GM12878 (cell line): ENCODE measurements around the gene NAT10. TPM values are rescaled to one million over a fixed set of nuclear protein-coding genes. Genes with fewer than 3 reads are reported as not detected.
"Not testable (repeated sequence)": the region's sequence is repeated elsewhere in the genome, so short reads cannot be mapped to it uniquely, and the experiment has no call there.

Experiments
- ATAC-seq: fragments of 200-7000 bp; cut with Tn5 transposase; 3 replicates; pipeline ENCODE4 v1.9.1; 2020; ENCODE audit warnings: mild to moderate bottlenecking, moderate library complexity
- BruUV-seq: library from RNA; stranded (reverse); fragments of 400-500 nt; replicated peaks from 2 replicates; lab custom pipeline; 2021; lab: Mats Ljungman, UMichigan
- CTCF ChIA-PET: fragments of 300-600 bp; sonication (Branson Sonifier 250); formaldehyde crosslinking; extraction: SDS; loops from one replicate; lab custom pipeline; 2021; ENCODE audit warnings: inconsistent platforms; lab: Yijun Ruan, JAX
- POLR2A ChIA-PET: fragments of 350-600 bp; formaldehyde crosslinking; extraction: SDS; loops from one replicate; lab custom pipeline; 2021; ENCODE audit warnings: inconsistent platforms; lab: Charles Lee
- RAD21 ChIA-PET: fragments of 300-600 bp; sonication (Branson Sonifier 250); formaldehyde crosslinking; loops from one replicate; lab custom pipeline; 2023; ENCODE audit warnings: antibody characterized with exemption; ENCODE audit not compliant: unreplicated experiment; lab: Charles Lee
- SMC1A ChIA-PET: fragments of 300-600 bp; sonication (Branson Sonifier 250); formaldehyde crosslinking; loops from one replicate; lab custom pipeline; 2023; ENCODE audit not compliant: unreplicated experiment, uncharacterized antibody; lab: Charles Lee
- DNase-seq: peaks from one replicate; pipeline ENCODE4 v3.0.0-alpha.2; 2011; ENCODE audit warnings: low read depth, low spot score
- FAIRE-seq: peaks from 3 replicates; lab custom pipeline; 2011; peaks lifted over from hg19 to GRCh38; lab: Jason Lieb, UNC
- H2AFZ ChIP-seq: 2 replicates; pipeline ENCODE4 v1.6.0; 2011; ENCODE audit warnings: low read depth, low read length, control low read depth; ENCODE audit not compliant: control insufficient read depth
- H3K27ac ChIP-seq: 2 replicates; pipeline ENCODE4 v1.5.1; 2011; ENCODE audit warnings: control low read depth; ENCODE audit not compliant: control insufficient read depth, insufficient read depth
- H3K27me3 ChIP-seq, 2 experiments: replicated peaks in 1 of 2; 2 replicates each; pipeline versions ENCODE4 v1.6.0 to v1.6.1; 2011; ENCODE audit warnings: low read length in 1 of 2; ENCODE audit not compliant: control insufficient read depth in 2 of 2, insufficient read depth in 2 of 2
- H3K36me3 ChIP-seq, 2 experiments: 2 replicates each; pipeline ENCODE4 v1.5.1; 2011; ENCODE audit warnings: low read length in 1 of 2; ENCODE audit not compliant: control insufficient read depth in 2 of 2, insufficient read depth in 2 of 2
- H3K4me1 ChIP-seq: 2 replicates; pipeline ENCODE4 v1.6.1; 2011; ENCODE audit warnings: mild to moderate bottlenecking, low read length, moderate library complexity, mixed read lengths; ENCODE audit not compliant: control insufficient read depth, insufficient read depth
- H3K4me2 ChIP-seq: 2 replicates; pipeline ENCODE4 v1.6.0; 2011; ENCODE audit warnings: control low read depth; ENCODE audit not compliant: control insufficient read depth, insufficient read depth
- H3K4me3 ChIP-seq: fragments of 200-600 bp; sonication (generic); 2 replicates; pipeline ENCODE4 v1.5.1; 2016
- H3K79me2 ChIP-seq: 2 replicates; pipeline ENCODE4 v1.6.0; 2011; ENCODE audit warnings: low read length; ENCODE audit not compliant: control insufficient read depth, insufficient read depth
- H3K9ac ChIP-seq: 2 replicates; pipeline ENCODE4 v1.8.0; 2011; ENCODE audit warnings: low read length, control low read depth, mixed read lengths; ENCODE audit not compliant: control insufficient read depth, insufficient read depth
- H3K9me3 ChIP-seq: replicated peaks from 3 replicates; pipeline ENCODE4 v1.5.1; 2011; ENCODE audit warnings: mild to moderate bottlenecking, low read length; ENCODE audit not compliant: control insufficient read depth, insufficient read depth
- H4K20me1 ChIP-seq: 2 replicates; pipeline ENCODE4 v1.6.0; 2011; ENCODE audit not compliant: control insufficient read depth, insufficient read depth
- EED ChIP-seq: sonication (generic); IDR thresholded peaks from 2 replicates; pipeline ENCODE4 v1.6.1; 2016; ENCODE audit warnings: antibody characterized with exemption, low read depth
- JUNB ChIP-seq: IDR thresholded peaks from 2 replicates; pipeline ENCODE4 v1.6.1; 2016; ENCODE audit warnings: antibody characterized with exemption, mild to moderate bottlenecking
- NR2C1 ChIP-seq: fragments of 450-650 bp; IDR thresholded peaks from 2 replicates; pipeline ENCODE4 v1.6.1; 2017; ENCODE audit warnings: antibody characterized with exemption, mild to moderate bottlenecking, moderate library complexity
- SMAD1 ChIP-seq: fragments of 450-650 bp; IDR thresholded peaks from 2 replicates; pipeline ENCODE4 v1.6.1; 2018; ENCODE audit warnings: mild to moderate bottlenecking, low read depth; ENCODE audit not compliant: partially characterized antibody
- SUPT20H ChIP-seq: IDR thresholded peaks from 2 replicates; pipeline ENCODE4 v1.6.1; 2011; ENCODE audit warnings: low read depth, mild to moderate bottlenecking, low read length, moderate library complexity, borderline replicate concordance; ENCODE audit not compliant: control insufficient read depth
- ZNF217 ChIP-seq: fragments of 450-650 bp; IDR thresholded peaks from 2 replicates; pipeline ENCODE4 v1.6.1; 2017; ENCODE audit warnings: antibody characterized with exemption, mild to moderate bottlenecking
- WGBS: methylation state at CpG from one replicate; pipeline ENCODE4 v1.1.6; 2016; ENCODE audit warnings: low lambda C conversion rate; ENCODE audit not compliant: insufficient replicate concordance, insufficient coverage; ENCODE audit errors: missing lambda C conversion rate; 5-methylcytosine and 5-hydroxymethylcytosine counted together
- in situ Hi-C: fragments of 300-500 bp; cut with MboI; formaldehyde crosslinking; loops from 9 replicates; pipeline ENCODE4 v1.14.3; 2018; ENCODE audit warnings: mixed read lengths
- intact Hi-C: fragments of 100-400 bp; cut with micrococcal nuclease; formaldehyde crosslinking; loops from one replicate; pipeline ENCODE4 v1.14.2; 2022; ENCODE audit not compliant: unreplicated experiment
- polyA plus RNA-seq, 11 experiments: library from polyadenylated mRNA; depleted of rRNA in 4 of 11; unstranded in 6 of 11; stranded (reverse) in 5 of 11; fragments of >200 nt; fragmentation: Nextera tagmentation in 4 of 11; fragmentation: Illumina TruSeq in 1 of 11; extraction: Ambion mirVana in 4 of 11; extraction: Trizol in 1 of 11; gene quantifications; 1 replicate in 1 of 11; 2 replicates in 10 of 11; pipeline versions ENCODE4 v1.2.1 to v1.2.3, GENCODE V29; 2011 to 2016; ENCODE audit warnings: inconsistent platforms in 2 of 11, missing spikeins in 2 of 11, low read depth in 1 of 11
- total RNA-seq, 4 experiments: library from RNA; depleted of rRNA in 3 of 4; stranded (reverse); fragments of >200 nt in 3 of 4; fragmentation: Illumina TruSeq in 1 of 4; extraction: Trizol in 1 of 4; gene quantifications; 2 replicates each; pipeline versions ENCODE4 v1.2.1 to v1.2.3, GENCODE V29; 2013 to 2021

Gene NAT10
- total and polyA plus RNA-seq, 10 of the 15 experiments (the other 5 are each of a cell fraction or from before 2014, with no cell fraction given) = 45.1 to 95.5 (median 72.8) TPM

- no peak for TF ChIP-seq NR2C1
- 0 out of 2 replicates have a peak, but pooled peaks have one; percentile 20 for TF ChIP-seq EED
- no peak for TF ChIP-seq SMAD1
- no peak for TF ChIP-seq SUPT20H
- no peak for TF ChIP-seq JUNB
- no peak for TF ChIP-seq ZNF217
- in situ Hi-C loops = no loop called here
- H2AFZ ChIP-seq = no peak overlapping the region
- BruUV-seq = no TSS peak
- ATAC-seq (peak; percentile 64), DNase-seq (no peak), FAIRE-seq (no peak)
- no peak overlapping the region for H3K4me3 ChIP-seq
- no peaks in the 10 kb centered on the region for H3K9me3 ChIP-seq
- peaks cover 31% of the 10 kb centered on the region for H3K4me1 ChIP-seq
- WGBS = 95% methylated on average over 2 of the region's 2 CpGs
- CTCF ChIA-PET = interaction anchor here (0.7 to 1.4 kb wide), 5 partner anchors 9 to 281 kb away, joined by 3 to 6 read pairs (median 3); no protein-coding TSS in a partner anchor
- RAD21 ChIA-PET = interaction anchor here (0.7 to 1.2 kb wide), 4 partner anchors 10 to 15 kb away, joined by 3 read pairs; no protein-coding TSS in a partner anchor
- peaks cover 85% of the 10 kb centered on the region for H3K79me2 ChIP-seq
- H3K27me3 ChIP-seq = no peaks in the 10 kb centered on the region
- intact Hi-C loops = loop anchor here (5.0 kb wide), 1 partner anchor 71 kb away; no protein-coding TSS in a partner anchor
- H3K4me2 ChIP-seq = peak overlapping the region; percentile 54
- SMC1A ChIA-PET = interaction anchor here (0.6 to 2.4 kb wide), 7 partner anchors 9 to 1489 kb away, joined by 3 to 9 read pairs (median 5); no protein-coding TSS in a partner anchor
- H3K27ac ChIP-seq = peak overlapping the region; percentile 45
- H3K9ac ChIP-seq = no peak overlapping the region
- POLR2A ChIA-PET = interaction anchor here (0.6 to 1.3 kb wide), 2 partner anchors 15 to 19 kb away, joined by 3 to 4 read pairs; no protein-coding TSS in a partner anchor
- no peaks in the 10 kb centered on the region for H4K20me1 ChIP-seq
- peaks cover 2 to 26% of the 10 kb centered on the region in 2 experiments for H3K36me3 ChIP-seq
These were observed 37.3 kb upstream of the NAT10 start for GRCh38 chr11:34068111-34068510.

- H2AFZ ChIP-seq, H3K9ac ChIP-seq, H3K27ac ChIP-seq, H3K27me3 ChIP-seq, intact Hi-C loops, DNase-seq, H4K20me1 ChIP-seq, H3K4me3 ChIP-seq, BruUV-seq, in situ Hi-C loops, H3K9me3 ChIP-seq, FAIRE-seq, ATAC-seq, H3K4me2 ChIP-seq: not testable (repeated sequence)
- CTCF ChIA-PET = interaction anchor here (0.6 to 1.3 kb wide), 6 partner anchors 10 to 113 kb away, joined by 3 to 4 read pairs (median 4); no protein-coding TSS in a partner anchor
- POLR2A ChIA-PET = interaction anchor here (0.7 to 1.3 kb wide), 2 partner anchors 9 to 64 kb away, joined by 3 read pairs; no protein-coding TSS in a partner anchor
- RAD21 ChIA-PET = interaction anchor here (1.4 kb wide), 1 partner anchor 103 kb away, joined by 3 read pairs; no protein-coding TSS in a partner anchor
- WGBS = 92% methylated on average over 8 of the region's 8 CpGs
- peaks cover 12 to 19% of the 10 kb centered on the region in 2 experiments; a peak in 3 of 4 replicates for H3K36me3 ChIP-seq
- H3K4me1 ChIP-seq = peaks cover 15% of the 10 kb centered on the region
- H3K79me2 ChIP-seq = peaks cover 57% of the 10 kb centered on the region
- SMC1A ChIA-PET = interaction anchor here (0.5 to 2.9 kb wide), 6 partner anchors 9 to 430 kb away, joined by 3 to 8 read pairs (median 4); no protein-coding TSS in a partner anchor
These were observed 34.1 kb upstream of the NAT10 start for GRCh38 chr11:34071306-34071705.
